Effector memory CD4-positive, alpha-beta T cell (primary cell): ENCODE measurements around the gene RABL3.
"Not testable (repeated sequence)": the region's sequence is repeated elsewhere in the genome, so short reads cannot be mapped to it uniquely, and the experiment has no call there.

Experiments used
- DNase-seq, 3 donors: peaks; one replicate each; pipeline ENCODE4 v3.0.0-alpha.2; 2020
- H3K27ac ChIP-seq: 2 replicates; pipeline ENCODE4 v1.7.0; 2013; ENCODE audit warnings: mild to moderate bottlenecking, low read length, moderate library complexity; ENCODE audit not compliant: insufficient read depth, poor library complexity, severe bottlenecking
- H3K27me3 ChIP-seq: replicated peaks from 2 replicates; pipeline ENCODE4 v1.7.0; 2013; ENCODE audit warnings: mild to moderate bottlenecking, low read length; ENCODE audit not compliant: insufficient read depth, control insufficient read depth, poor library complexity, severe bottlenecking
- H3K36me3 ChIP-seq: 2 replicates; pipeline ENCODE4 v1.7.0; 2013; ENCODE audit warnings: mild to moderate bottlenecking, low read length, moderate library complexity; ENCODE audit not compliant: control insufficient read depth, insufficient read depth
- H3K4me1 ChIP-seq: 2 replicates; pipeline ENCODE4 v1.7.0; 2013; ENCODE audit warnings: low read length, mild to moderate bottlenecking; ENCODE audit not compliant: control insufficient read depth, insufficient read depth, poor library complexity, severe bottlenecking
- H3K4me3 ChIP-seq: 2 replicates; pipeline ENCODE4 v1.7.0; 2013; ENCODE audit warnings: low read length, low read depth, mild to moderate bottlenecking; ENCODE audit not compliant: insufficient read depth, poor library complexity, severe bottlenecking
- H3K9me3 ChIP-seq: 2 replicates; pipeline ENCODE4 v1.7.0; 2013; ENCODE audit warnings: mild to moderate bottlenecking, low read length, moderate library complexity; ENCODE audit not compliant: control insufficient read depth

RABL3 gene

GRCh38 chr3:120726791-120727190 lies 15.5 kb downstream of the RABL3 start:
- Histone ChIP-seq H3K4me3 (no peak overlapping the region), H3K36me3 (peaks cover 4% of the 10 kb centered on the region), H3K27ac (no peak overlapping the region), H3K27me3 (no peaks in the 10 kb centered on the region), H3K4me1 (no peaks in the 10 kb centered on the region), H3K9me3 (no peaks in the 10 kb centered on the region)
- no peak for DNase-seq

GRCh38 chr3:120719167-120719834 lies 23.0 kb downstream of the RABL3 start:
- not testable (repeated sequence) for H3K36me3 ChIP-seq, H3K27ac ChIP-seq, H3K4me1 ChIP-seq, H3K9me3 ChIP-seq, H3K27me3 ChIP-seq
- DNase-seq, result peak; percentile 53 to 73 (median 61)
- H3K4me3 ChIP-seq, result peak overlapping the region; percentile 36

GRCh38 chr3:120713262-120713661 lies 29.1 kb downstream of the RABL3 start:
- no peak for DNase-seq
- no peak overlapping the region for H3K4me3 ChIP-seq
- H3K4me1 ChIP-seq, result no peaks in the 10 kb centered on the region
- no peaks in the 10 kb centered on the region for H3K9me3 ChIP-seq
- H3K27ac ChIP-seq, result no peak overlapping the region
- H3K36me3 ChIP-seq, result peaks cover 5% of the 10 kb centered on the region
- no peaks in the 10 kb centered on the region for H3K27me3 ChIP-seq

- no peaks in the 10 kb centered on the region for H3K27me3 ChIP-seq
- no peak overlapping the region for H3K4me3 ChIP-seq
- H3K9me3 ChIP-seq, result no peaks in the 10 kb centered on the region
- peaks cover 8% of the 10 kb centered on the region for H3K36me3 ChIP-seq
- no peak for DNase-seq
- H3K27ac ChIP-seq, result no peak overlapping the region
- H3K4me1 ChIP-seq, result no peaks in the 10 kb centered on the region
Observed at GRCh38 chr3:120710369-120710768, 31.9 kb downstream of the RABL3 start.

GRCh38 chr3:120708408-120708807 lies 33.9 kb downstream of the RABL3 start:
- H3K36me3 ChIP-seq, result peaks cover 8% of the 10 kb centered on the region
- H3K27me3 ChIP-seq, result no peaks in the 10 kb centered on the region
- H3K9me3 ChIP-seq, result no peaks in the 10 kb centered on the region
- no peak for DNase-seq
- H3K27ac ChIP-seq, result no peak overlapping the region
- H3K4me3 ChIP-seq, result no peak overlapping the region
- H3K4me1 ChIP-seq, result no peaks in the 10 kb centered on the region

- peaks cover 14% of the 10 kb centered on the region for H3K36me3 ChIP-seq
- no peaks in the 10 kb centered on the region for H3K27me3 ChIP-seq
- H3K4me1 ChIP-seq, result no peaks in the 10 kb centered on the region
- no peak for DNase-seq
- no peak overlapping the region for H3K27ac ChIP-seq
- peaks cover 3% of the 10 kb centered on the region for H3K9me3 ChIP-seq
- no peak overlapping the region for H3K4me3 ChIP-seq
Observed at GRCh38 chr3:120706950-120707349, 35.4 kb downstream of the RABL3 start.

DNA sequence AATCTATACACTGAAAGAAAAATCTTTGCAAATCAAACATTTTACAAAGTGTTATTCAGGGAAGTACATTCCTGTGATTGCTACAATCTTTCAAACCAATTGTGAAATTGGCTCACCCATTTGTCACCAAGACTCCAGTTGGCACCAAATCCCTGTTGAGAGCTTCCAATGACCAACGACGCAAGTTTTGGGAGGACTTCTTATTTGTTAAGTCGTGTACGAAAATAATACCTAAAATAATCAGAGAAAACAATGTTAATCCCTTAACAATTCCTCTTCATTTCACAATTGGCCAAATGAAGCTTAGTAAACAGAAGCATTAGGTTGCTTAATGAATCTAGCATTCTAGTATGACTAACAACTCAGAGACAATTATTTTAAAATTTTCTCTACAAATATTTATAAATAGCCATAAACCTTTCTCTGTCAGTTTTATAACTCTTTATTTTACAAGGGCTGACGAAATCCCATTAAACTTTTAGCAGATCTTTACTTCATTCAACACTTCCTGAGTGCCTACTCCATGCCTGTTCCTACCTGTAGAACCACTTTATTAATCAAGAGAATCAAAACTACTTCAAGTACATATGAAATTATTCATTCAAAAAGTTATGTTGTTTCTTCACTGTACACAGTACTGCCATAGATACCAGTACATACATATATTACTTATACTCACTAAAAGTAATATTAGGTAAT lies 36.3 kb downstream of the RABL3 start:
- peaks cover 3% of the 10 kb centered on the region for H3K9me3 ChIP-seq
- H3K36me3 ChIP-seq, result peaks cover 14% of the 10 kb centered on the region
- no peaks in the 10 kb centered on the region for H3K27me3 ChIP-seq
- no peak for DNase-seq
- H3K27ac ChIP-seq, result no peak overlapping the region
- no peak overlapping the region for H3K4me3 ChIP-seq
- no peaks in the 10 kb centered on the region for H3K4me1 ChIP-seq

DNA sequence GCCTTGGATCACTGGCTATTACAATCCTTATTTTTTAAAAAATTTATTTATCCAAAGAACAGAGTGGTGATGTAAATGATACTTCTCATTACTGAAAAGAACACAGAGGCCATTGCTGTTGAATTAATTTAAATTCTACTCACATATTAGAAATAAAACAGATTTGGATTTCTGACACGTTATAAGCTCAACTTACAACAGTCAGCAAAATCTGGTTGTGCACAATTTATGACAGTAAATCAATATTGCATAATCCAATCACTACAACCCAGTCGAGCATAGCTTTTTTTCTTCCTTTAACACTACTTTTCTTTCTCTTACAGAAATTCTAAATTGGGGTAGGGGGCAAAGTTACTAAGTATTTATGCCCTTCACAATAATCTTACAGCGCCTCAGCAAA lies 43.0 kb downstream of the RABL3 start:
- no peak for DNase-seq
- H3K9me3 ChIP-seq, result peaks cover 3% of the 10 kb centered on the region
- H3K36me3 ChIP-seq, result peaks cover 11% of the 10 kb centered on the region
- no peak overlapping the region for H3K4me3 ChIP-seq
- no peaks in the 10 kb centered on the region for H3K4me1 ChIP-seq
- H3K27me3 ChIP-seq, result no peaks in the 10 kb centered on the region
- no peak overlapping the region for H3K27ac ChIP-seq

GRCh38 chr3:120693439-120694171 lies 48.7 kb downstream of the RABL3 start:
- no peaks in the 10 kb centered on the region for H3K27me3 ChIP-seq
- no peaks in the 10 kb centered on the region for H3K9me3 ChIP-seq
- H3K4me1 ChIP-seq, result no peaks in the 10 kb centered on the region
- no peak overlapping the region for H3K4me3 ChIP-seq
- DNase-seq, result no peak
- peaks cover 9% of the 10 kb centered on the region for H3K36me3 ChIP-seq
- H3K27ac ChIP-seq, result no peak overlapping the region

DNA sequence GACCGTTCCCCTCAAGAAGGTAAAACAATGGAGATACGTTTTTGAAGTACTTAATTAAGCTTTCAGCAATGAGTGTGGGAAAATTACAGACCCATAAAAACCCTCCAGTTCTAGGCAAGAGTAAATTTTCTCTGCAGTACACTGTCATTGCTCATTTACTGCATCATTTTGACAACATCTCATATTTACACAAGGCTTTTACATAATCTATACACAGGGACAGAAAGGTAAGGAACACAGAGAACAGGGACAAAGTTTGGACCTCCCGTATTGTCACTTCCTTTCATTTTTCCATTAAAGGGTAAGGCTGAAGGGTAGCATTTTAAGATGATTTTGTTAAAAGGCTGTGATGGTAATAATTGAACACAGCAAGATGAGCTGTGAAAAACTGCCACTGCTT lies 52.9 kb downstream of the RABL3 start:
- Histone ChIP-seq H3K27ac (no peak overlapping the region), H3K27me3 (no peaks in the 10 kb centered on the region), H3K36me3 (peaks cover 4% of the 10 kb centered on the region), H3K4me1 (no peaks in the 10 kb centered on the region), H3K4me3 (no peak overlapping the region), H3K9me3 (no peaks in the 10 kb centered on the region)
- no peak for DNase-seq
